OCI-LY7 (cell line): ENCODE measurements around the gene INF2. TPM values are rescaled to one million over a fixed set of nuclear protein-coding genes. Genes with fewer than 3 reads are reported as not detected.

Experiments
- BruUV-seq: library from RNA; stranded (reverse); fragments of 400-500 nt; replicated peaks from 2 replicates; lab custom pipeline; 2021; lab: Mats Ljungman, UMichigan
- CTCF ChIA-PET: fragments of 300-600 bp; sonication (Branson Sonifier 250); formaldehyde crosslinking; loops from one replicate; lab custom pipeline; 2022; ENCODE audit warnings: antibody characterized with exemption; ENCODE audit not compliant: unreplicated experiment; lab: Charles Lee
- POLR2A ChIA-PET: fragments of 300-600 bp; sonication (Branson Sonifier 250); formaldehyde crosslinking; loops from one replicate; lab custom pipeline; 2022; ENCODE audit warnings: antibody characterized with exemption; lab: Charles Lee
- DNase-seq: peaks from one replicate; pipeline ENCODE4 v3.0.0-alpha.2; 2015; ENCODE audit warnings: low spot score
- H2AFZ ChIP-seq: fragments of 200-600 bp; sonication (generic), shearing (Covaris generic); 2 replicates; pipeline ENCODE4 v1.6.1; 2014; ENCODE audit warnings: mild to moderate bottlenecking, antibody characterized with exemption, low read length, moderate library complexity
- H3K27ac ChIP-seq: fragments of 200-600 bp; sonication (generic); 2 replicates; pipeline ENCODE4 v1.5.1; 2014; ENCODE audit warnings: mixed run types, low read depth, mild to moderate bottlenecking, moderate library complexity, low read length, inconsistent platforms; ENCODE audit not compliant: poor library complexity, severe bottlenecking
- H3K36me3 ChIP-seq: fragments of 200-600 bp; sonication (generic); 2 replicates; pipeline ENCODE4 v1.6.1; 2014; ENCODE audit warnings: mild to moderate bottlenecking, antibody characterized with exemption, low read length, moderate library complexity, mixed read lengths; ENCODE audit not compliant: insufficient read depth
- H3K4me1 ChIP-seq: fragments of 200-600 bp; sonication (generic); 2 replicates; pipeline ENCODE4 v1.5.1; 2014; ENCODE audit warnings: mild to moderate bottlenecking, low read length; ENCODE audit not compliant: insufficient read depth, poor library complexity, severe bottlenecking
- H3K4me2 ChIP-seq: fragments of 200-600 bp; sonication (generic); 2 replicates; pipeline ENCODE4 v1.6.1; 2014; ENCODE audit warnings: mild to moderate bottlenecking, low read length
- H3K4me3 ChIP-seq: fragments of 200-600 bp; sonication (generic); 2 replicates; pipeline ENCODE4 v1.5.1; 2014; ENCODE audit warnings: mild to moderate bottlenecking, low read depth, low read length; ENCODE audit not compliant: poor library complexity, severe bottlenecking
- H3K79me2 ChIP-seq: fragments of 200-600 bp; sonication (generic); 2 replicates; pipeline ENCODE4 v1.6.1; 2016; ENCODE audit warnings: low read depth, mild to moderate bottlenecking, low read length, moderate library complexity, mixed read lengths; ENCODE audit not compliant: insufficient read depth
- H3K9me2 ChIP-seq: fragments of 200-600 bp; sonication (generic); 2 replicates; pipeline ENCODE4 v1.6.1; 2016; ENCODE audit warnings: mild to moderate bottlenecking, low read length, mixed read lengths; ENCODE audit not compliant: insufficient read depth
- H3K9me3 ChIP-seq: fragments of 200-600 bp; sonication (generic); 2 replicates; pipeline ENCODE4 v1.6.1; 2014; ENCODE audit warnings: mild to moderate bottlenecking, mixed run types, low read length, mixed read lengths
- H4K20me1 ChIP-seq: fragments of 200-600 bp; sonication (generic); 2 replicates; pipeline ENCODE4 v1.6.1; 2014; ENCODE audit warnings: mild to moderate bottlenecking, antibody characterized with exemption, low read length, moderate library complexity, mixed read lengths; ENCODE audit not compliant: insufficient read depth
- EZH2phosphoT487 ChIP-seq: fragments of 200-600 bp; sonication (generic); IDR thresholded peaks from 2 replicates; pipeline ENCODE4 v1.6.1; 2018; ENCODE audit warnings: low read depth, borderline replicate concordance, mild to moderate bottlenecking, mixed run types, antibody characterized with exemption, low read length, moderate library complexity, mixed read lengths
- intact Hi-C: fragments of 100-400 bp; cut with micrococcal nuclease; formaldehyde crosslinking; loops from one replicate; pipeline ENCODE4 v1.10.0; 2022; ENCODE audit not compliant: unreplicated experiment
- total RNA-seq, 2 experiments: library from RNA; depleted of rRNA in 1 of 2; stranded (reverse); fragments of >200 nt in 1 of 2; shearing (Covaris generic) in 1 of 2; gene quantifications; 2 replicates each; pipeline ENCODE4 v1.2.3, GENCODE V29; 2014 to 2022
- TF ChIP-seq, protein P1 (sequence below): fragments of 200-600 bp; sonication (generic); conservative IDR thresholded peaks from 2 replicates; pipeline ENCODE4 v1.5.1; 2014; ENCODE audit warnings: mild to moderate bottlenecking, antibody characterized with exemption, low read length, moderate library complexity, mixed read lengths

INF2 gene
- total RNA-seq, 2 experiments from 2014 or later: 39.4 to 51.6 TPM

DNA sequence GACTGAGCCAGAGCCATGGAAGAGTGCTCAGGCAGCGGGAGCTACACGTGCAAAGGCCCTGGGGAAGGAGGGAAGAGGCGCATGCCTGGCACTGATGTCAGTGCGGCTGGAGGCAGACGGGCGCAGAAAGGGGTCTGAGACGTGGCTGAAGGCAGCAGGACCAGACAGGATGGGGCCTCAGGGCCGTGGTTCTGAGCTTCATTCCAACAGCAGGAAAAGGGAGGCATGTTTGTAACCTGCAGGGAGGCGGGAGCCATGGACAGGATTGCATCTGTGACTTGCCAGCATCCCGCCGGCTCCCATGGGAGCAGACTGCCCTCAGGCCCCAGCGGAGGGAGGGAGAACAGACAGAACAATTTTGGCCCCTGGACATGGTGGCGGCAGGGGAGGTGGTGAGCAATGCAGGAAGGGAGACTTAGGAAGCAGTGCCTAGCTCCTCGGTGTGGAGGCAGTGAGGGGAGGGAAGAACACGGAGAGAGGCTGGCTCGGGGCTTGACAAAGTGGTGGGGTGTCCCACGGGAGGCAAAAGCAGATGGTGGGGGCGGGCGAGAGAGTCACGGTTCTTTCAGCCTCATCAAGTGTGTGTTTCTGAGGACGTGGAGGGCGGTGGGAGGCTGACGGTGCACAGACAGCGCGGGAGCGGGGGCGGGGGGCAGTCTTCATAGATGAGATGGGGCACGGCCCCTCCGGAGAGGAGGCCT is 33.3 kb upstream of the INF2 start:
- Histone ChIP-seq H3K36me3 (no peaks in the 10 kb centered on the region), H3K79me2 (no peaks in the 10 kb centered on the region), H3K4me2 (peak overlapping the region; percentile 84), H2AFZ (peak overlapping the region; percentile 29; the same call in 1 of the 2 replicates), H3K9me3 (peaks cover 1% of the 10 kb centered on the region; the same call in 1 of the 2 replicates), H3K4me3 (peak overlapping the region; percentile 60), H4K20me1 (no peaks in the 10 kb centered on the region), H3K27ac (peak overlapping the region; percentile 99), H3K4me1 (peaks cover 64% of the 10 kb centered on the region), H3K9me2 (no peaks in the 10 kb centered on the region)
- POLR2A ChIA-PET: interaction anchor here (1.8 to 2.1 kb wide), 3 partner anchors 22 to 97 kb away, joined by 5 to 11 read pairs (median 6); partner anchors contain the start of gene SIVA1
- peak; percentile 53 for DNase-seq
- no TSS peak for BruUV-seq
- CTCF ChIA-PET: interaction anchor here (1.2 kb wide), 1 partner anchor 25 kb away, joined by 5 read pairs; no protein-coding TSS in a partner anchor
- TF ChIP-seq, protein P1, sequence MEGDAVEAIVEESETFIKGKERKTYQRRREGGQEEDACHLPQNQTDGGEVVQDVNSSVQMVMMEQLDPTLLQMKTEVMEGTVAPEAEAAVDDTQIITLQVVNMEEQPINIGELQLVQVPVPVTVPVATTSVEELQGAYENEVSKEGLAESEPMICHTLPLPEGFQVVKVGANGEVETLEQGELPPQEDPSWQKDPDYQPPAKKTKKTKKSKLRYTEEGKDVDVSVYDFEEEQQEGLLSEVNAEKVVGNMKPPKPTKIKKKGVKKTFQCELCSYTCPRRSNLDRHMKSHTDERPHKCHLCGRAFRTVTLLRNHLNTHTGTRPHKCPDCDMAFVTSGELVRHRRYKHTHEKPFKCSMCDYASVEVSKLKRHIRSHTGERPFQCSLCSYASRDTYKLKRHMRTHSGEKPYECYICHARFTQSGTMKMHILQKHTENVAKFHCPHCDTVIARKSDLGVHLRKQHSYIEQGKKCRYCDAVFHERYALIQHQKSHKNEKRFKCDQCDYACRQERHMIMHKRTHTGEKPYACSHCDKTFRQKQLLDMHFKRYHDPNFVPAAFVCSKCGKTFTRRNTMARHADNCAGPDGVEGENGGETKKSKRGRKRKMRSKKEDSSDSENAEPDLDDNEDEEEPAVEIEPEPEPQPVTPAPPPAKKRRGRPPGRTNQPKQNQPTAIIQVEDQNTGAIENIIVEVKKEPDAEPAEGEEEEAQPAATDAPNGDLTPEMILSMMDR: no peak
- intact Hi-C loops: loop anchor here (2.0 kb wide), 1 partner anchor 97 kb away; the partner anchor contains the start of gene SIVA1

DNA sequence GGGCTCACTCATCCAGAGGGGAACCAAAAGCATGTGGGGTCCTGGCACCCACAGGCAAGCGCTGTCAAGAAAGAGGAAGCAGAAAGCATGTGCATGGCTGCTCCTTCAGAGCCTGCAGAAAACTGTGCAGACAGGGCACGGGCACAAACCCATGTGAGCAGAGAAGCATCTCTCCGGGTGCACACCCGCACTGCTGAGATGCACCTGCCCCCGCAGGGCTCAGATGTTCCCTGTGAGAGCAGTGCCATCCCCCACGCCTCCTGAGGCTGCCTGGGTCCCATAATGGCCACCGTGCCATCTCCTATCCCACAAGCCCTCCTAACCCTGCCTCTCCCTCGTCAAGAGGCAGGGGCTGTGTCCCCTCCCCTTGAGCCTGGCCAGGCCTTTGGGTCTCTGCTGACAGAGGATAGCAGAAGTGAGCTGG is 32.3 kb upstream of the INF2 start:
- H3K27ac ChIP-seq: peak overlapping the region; percentile 99
- no peaks in the 10 kb centered on the region for H3K79me2 ChIP-seq
- no peaks in the 10 kb centered on the region for H3K36me3 ChIP-seq
- no TSS peak for BruUV-seq
- H3K9me2 ChIP-seq: no peaks in the 10 kb centered on the region
- H3K4me1 ChIP-seq: peaks cover 71% of the 10 kb centered on the region
- peak overlapping the region; percentile 60 for H3K4me3 ChIP-seq
- H2AFZ ChIP-seq: peak overlapping the region; percentile 29; the same call in 1 of the 2 replicates
- no peak for TF ChIP-seq EZH2phosphoT487
- TF ChIP-seq, protein P1: no peak
- intact Hi-C loops: loop anchor here (2.0 kb wide), 1 partner anchor 96 kb away; the partner anchor contains the start of gene SIVA1
- POLR2A ChIA-PET: interaction anchor here (0.7 to 2.2 kb wide), 12 partner anchors 9 to 519 kb away, joined by 3 to 12 read pairs (median 7); partner anchors contain the start of gene SIVA1
- DNase-seq: peak; percentile 89
- H3K4me2 ChIP-seq: peak overlapping the region; percentile 84
- H4K20me1 ChIP-seq: no peaks in the 10 kb centered on the region
- CTCF ChIA-PET: interaction anchor here (1.1 to 1.3 kb wide), 2 partner anchors 24 to 65 kb away, joined by 3 to 5 read pairs; no protein-coding TSS in a partner anchor
- H3K9me3 ChIP-seq: peaks cover 6% of the 10 kb centered on the region; the same call in 1 of the 2 replicates
